ENCODE results near the gene ACBD6. TPM values are rescaled to one million over a fixed set of nuclear protein-coding genes. Genes with fewer than 3 reads are reported as not detected.

The ACBD6 gene
- total and polyA plus RNA-seq, 10 of the 15 experiments (the other 5 are each of a cell fraction or from before 2014, with no cell fraction given): 15.0 to 67.3 (median 55.0) TPM

- H4K20me1 ChIP-seq (ENCODE audit: control insufficient read depth, insufficient read depth): no peaks in the 10 kb centered on the region
- intact Hi-C loops (cut with micrococcal nuclease; ENCODE audit: unreplicated experiment): no loop called here
- no peak for DNase-seq (ENCODE audit: low read depth, low spot score)
- no TSS peak for BruUV-seq (replicated peaks)
- no peak overlapping the region for H3K4me2 ChIP-seq (ENCODE audit: control insufficient read depth, insufficient read depth)
- no peak overlapping the region; the same call in 1 of the 2 replicates for H2AFZ ChIP-seq (ENCODE audit: control insufficient read depth, low read depth, low read length)
- no peaks in the 10 kb centered on the region for H3K79me2 ChIP-seq (ENCODE audit: control insufficient read depth, insufficient read depth, low read length)
- no peak overlapping the region for H3K27ac ChIP-seq (ENCODE audit: control insufficient read depth, insufficient read depth)
- ChIA-PET RAD21 (ENCODE audit: unreplicated experiment) (interaction anchor here (0.6 kb wide), 1 partner anchor 27 kb away, joined by 3 read pairs; no protein-coding TSS in a partner anchor), SMC1A (ENCODE audit: uncharacterized antibody, unreplicated experiment) (no interaction called here), POLR2A (no interaction called here), CTCF (interaction anchor here (1.2 kb wide), 1 partner anchor 231 kb away, joined by 3 read pairs; no protein-coding TSS in a partner anchor)
- no peaks in the 10 kb centered on the region for H3K27me3 ChIP-seq (replicated peaks in 1 of 2; ENCODE audit: control insufficient read depth in 2 of 2, insufficient read depth in 2 of 2, low read length in 1 of 2)
- in situ Hi-C loops (cut with MboI): loop anchor here (5.0 kb wide), 1 partner anchor 51 kb away; no protein-coding TSS in a partner anchor
- no peaks in the 10 kb centered on the region for H3K36me3 ChIP-seq (ENCODE audit: control insufficient read depth in 2 of 2, insufficient read depth in 2 of 2, low read length in 1 of 2)
- no peak for TF ChIP-seq NFIC (IDR thresholded peaks at IDR 0.05; ENCODE audit: low read depth, low read length)
- TF ChIP-seq ZNF687 (IDR thresholded peaks at IDR 0.05): no peak
- TF ChIP-seq PML (IDR thresholded peaks at IDR 0.05; ENCODE audit: low read length): no peak
- TF ChIP-seq RAD51 (IDR thresholded peaks at IDR 0.05): no peak
- TF ChIP-seq BRCA1 (IDR thresholded peaks at IDR 0.05; ENCODE audit: low read depth, low read length): no peak
- TF ChIP-seq ZNF24 (IDR thresholded peaks at IDR 0.05): no peak
- TF ChIP-seq FOXM1 (IDR thresholded peaks at IDR 0.05; ENCODE audit: low read depth, low read length): no peak
- ATAC-seq: no peak
- FAIRE-seq: no peak
- H3K9ac ChIP-seq (ENCODE audit: control insufficient read depth, insufficient read depth, low read length): no peak overlapping the region
- H3K4me3 ChIP-seq: no peak overlapping the region
- no peaks in the 10 kb centered on the region; the same call in 1 of the 2 replicates for H3K4me1 ChIP-seq (ENCODE audit: control insufficient read depth, insufficient read depth, low read length)
- 90% methylated on average over 5 of the region's 5 CpGs for WGBS (ENCODE audit: insufficient coverage, insufficient replicate concordance, low lambda C conversion rate, missing lambda C conversion rate)
- H3K9me3 ChIP-seq (replicated peaks; ENCODE audit: control insufficient read depth, insufficient read depth, low read length): no peaks in the 10 kb centered on the region
Observed at GRCh38 chr1:180246579-180246978, 255.8 kb downstream of the ACBD6 start.

Data from GM12878 (cell line).